Right lung (tissue), 10 donors: ENCODE measurements around the gene TMEM234. TPM values are rescaled to one million over a fixed set of nuclear protein-coding genes. Genes with fewer than 3 reads are reported as not detected.
"Not testable (repeated sequence)": the region's sequence is repeated elsewhere in the genome, so short reads cannot be mapped to it uniquely, and the experiment has no call there.

ENCODE experiments used
- DNase-seq, 2 donors: peaks; one replicate each; pipeline ENCODE4 v3.0.0-alpha.2; 2013
- long read RNA-seq, 8 donors: transcript quantifications; one replicate each; lab custom pipeline, GENCODE V29; 2026
- polyA plus RNA-seq, 5 donors: library from polyadenylated mRNA; unstranded; fragments of 120-200 nt; gene quantifications; one replicate each; pipeline versions ENCODE4 v1.2.1 to v1.2.3, GENCODE V29; 2013; ENCODE audit warnings: inconsistent platforms in 1 of 5, low replicate concordance in 1 of 5; ENCODE audit not compliant: insufficient read length in 5 of 5, insufficient read depth in 1 of 5

TMEM234 gene
- 10 to 100 TPM; 19.2 to 24.1 (median 23.0) TPM for polyA plus RNA-seq
- long read RNA-seq, donor 1, partial matches to known transcripts: 172 of 253 reads
- long read RNA-seq, donor 1, other reads (novel, unspliced or antisense): 77 of 253 reads
- long read RNA-seq, donor 2, partial matches to known transcripts: 0 of 2 reads
- long read RNA-seq, donor 2, other reads (novel, unspliced or antisense): 0 of 2 reads
- long read RNA-seq, donor 3, partial matches to known transcripts: 0 of 4 reads
- long read RNA-seq, donor 3, other reads (novel, unspliced or antisense): 0 of 4 reads
- long read RNA-seq, donor 4, partial matches to known transcripts: 0 of 2 reads
- long read RNA-seq, donor 4, other reads (novel, unspliced or antisense): 0 of 2 reads
- long read RNA-seq, donor 5, transcript TMEM234-201 (5 exons, 1,082 nt): major isoform, 7 of 9 reads
- long read RNA-seq, donor 5, partial matches to known transcripts: 0 of 9 reads
- long read RNA-seq, donor 5, other reads (novel, unspliced or antisense): 0 of 9 reads
- long read RNA-seq, donor 6, partial matches to known transcripts: 33 of 49 reads
- long read RNA-seq, donor 6, other reads (novel, unspliced or antisense): 9 of 49 reads
- long read RNA-seq, donor 7, partial matches to known transcripts: 249 of 342 reads
- long read RNA-seq, donor 7, other reads (novel, unspliced or antisense): 90 of 342 reads
- long read RNA-seq, donor 8, partial matches to known transcripts: 0 of 2 reads
- long read RNA-seq, donor 8, other reads (novel, unspliced or antisense): 0 of 2 reads

GRCh38 chr1:32221980-32222755, at the start of gene TMEM234, which contains the start of gene EIF3I:
TMEM234 (minus strand) TSS chr1:32222353; CDS start chr1:32222322, 31 bp downstream.
EIF3I (plus strand) TSS chr1:32222407; CDS start chr1:32222442, 35 bp downstream.
- peak; percentile 88 to 92 for DNase-seq

- DNase-seq: no peak
Measured at GRCh38 chr1:32269744-32270143, 47.6 kb upstream of the TMEM234 start.

GRCh38 chr1:32266921-32267591, 44.9 kb upstream of the TMEM234 start:
- DNase-seq: no peak

GRCh38 chr1:32265846-32266245, 43.7 kb upstream of the TMEM234 start:
- DNase-seq: no peak

- DNase-seq: no peak
Measured at GRCh38 chr1:32263744-32264143, 41.6 kb upstream of the TMEM234 start.

- not testable (repeated sequence) for DNase-seq
Measured at GRCh38 chr1:32263236-32263593, 41.1 kb upstream of the TMEM234 start.

GRCh38 chr1:32257227-32257508, 35.0 kb upstream of the TMEM234 start:
- DNase-seq: no peak

- no peak for DNase-seq
Measured at GRCh38 chr1:32256473-32257226, 34.5 kb upstream of the TMEM234 start.

- DNase-seq: no peak
Measured at GRCh38 chr1:32255072-32256071, 33.2 kb upstream of the TMEM234 start.

- no peak for DNase-seq
Measured at GRCh38 chr1:32250893-32251716, 29.0 kb upstream of the TMEM234 start, which contains the start of gene LCK. LCK (plus strand) TSS chr1:32251265; CDS start chr1:32274330, 23,065 bp downstream.

- DNase-seq: peak; percentile 32 to 45
Measured at GRCh38 chr1:32249831-32250525, 27.8 kb upstream of the TMEM234 start.

GRCh38 chr1:32247983-32248889, 26.1 kb upstream of the TMEM234 start:
- peak; percentile 38 to 42 for DNase-seq

GRCh38 chr1:32247452-32247851, 25.3 kb upstream of the TMEM234 start:
- DNase-seq: no peak

GRCh38 chr1:32246888-32247273, 24.7 kb upstream of the TMEM234 start, which contains the start of gene FAM167B:
FAM167B (plus strand) TSS chr1:32247222; CDS start chr1:32247422, 200 bp downstream.
- DNase-seq: no peak

- DNase-seq: peak; percentile 50 to 59
Measured at GRCh38 chr1:32242341-32242851, 20.2 kb upstream of the TMEM234 start.
